Stomach smooth muscle (tissue), 2 donors: ENCODE results near the gene TTC13.
"Not testable (repeated sequence)": the region's sequence is repeated elsewhere in the genome, so short reads cannot be mapped to it uniquely, and the experiment has no call there.

Source experiments
- H3K27ac ChIP-seq: one replicate; pipeline ENCODE4 v1.7.0; 2013; ENCODE audit warnings: mild to moderate bottlenecking, low read length, inconsistent platforms
- H3K27me3 ChIP-seq, 2 donors: one replicate each; pipeline ENCODE4 v1.7.0; 2013; ENCODE audit warnings: low read length in 2 of 2; ENCODE audit not compliant: insufficient read depth in 2 of 2, control insufficient read depth in 1 of 2
- H3K36me3 ChIP-seq, 2 donors: one replicate each; pipeline ENCODE4 v1.7.0; 2013; ENCODE audit warnings: low read length in 2 of 2; ENCODE audit not compliant: control insufficient read depth in 2 of 2, insufficient read depth in 2 of 2
- H3K4me1 ChIP-seq: one replicate; pipeline ENCODE4 v1.7.0; 2013; ENCODE audit warnings: low read length; ENCODE audit not compliant: control insufficient read depth, insufficient read depth
- H3K4me3 ChIP-seq, 2 donors: one replicate each; pipeline ENCODE4 v1.7.0; 2013; ENCODE audit warnings: low read length in 2 of 2
- H3K9ac ChIP-seq, 2 donors: one replicate each; pipeline ENCODE4 v1.7.0; 2013; ENCODE audit warnings: low read length in 2 of 2, mild to moderate bottlenecking in 1 of 2
- H3K9me3 ChIP-seq, 2 donors: one replicate each; pipeline ENCODE4 v1.7.0; 2013; ENCODE audit warnings: low read length in 2 of 2; ENCODE audit not compliant: control insufficient read depth in 2 of 2
- donor health status: healthy.
- donor health status: Pancreatic carcinoma.

Gene TTC13

GRCh38 chr1:230987448-230987847, 8.8 kb upstream of the TTC13 start:
- no peak overlapping the region for H3K4me3 ChIP-seq
- no peaks in the 10 kb centered on the region for H3K4me1 ChIP-seq
- no peak overlapping the region for H3K27ac ChIP-seq
- peaks cover 9 to 15% of the 10 kb centered on the region in 2 donors for H3K36me3 ChIP-seq
- H3K9ac ChIP-seq, result no peak overlapping the region
- no peaks in the 10 kb centered on the region for H3K27me3 ChIP-seq
- H3K9me3 ChIP-seq, result no peaks in the 10 kb centered on the region

GRCh38 chr1:230986976-230987375, 8.3 kb upstream of the TTC13 start:
- no peak overlapping the region for H3K4me3 ChIP-seq
- no peak overlapping the region for H3K27ac ChIP-seq
- no peaks in the 10 kb centered on the region for H3K9me3 ChIP-seq
- peaks cover 4 to 10% of the 10 kb centered on the region in 2 donors for H3K36me3 ChIP-seq
- no peaks in the 10 kb centered on the region for H3K27me3 ChIP-seq
- H3K9ac ChIP-seq, result no peak overlapping the region
- H3K4me1 ChIP-seq, result no peaks in the 10 kb centered on the region

- Histone ChIP-seq H3K36me3 (peaks cover 4 to 5% of the 10 kb centered on the region in 2 donors), H3K27me3 (no peaks in the 10 kb centered on the region), H3K27ac (no peak overlapping the region), H3K4me3 (no peak overlapping the region), H3K9me3 (no peaks in the 10 kb centered on the region), H3K9ac (no peak overlapping the region), H3K4me1 (no peaks in the 10 kb centered on the region)
Measured at GRCh38 chr1:230985711-230986110, 7.0 kb upstream of the TTC13 start.

GRCh38 chr1:230984622-230985515, 6.2 kb upstream of the TTC13 start:
- not testable (repeated sequence) for H3K9ac ChIP-seq, H3K36me3 ChIP-seq, H3K9me3 ChIP-seq, H3K4me3 ChIP-seq, H3K27me3 ChIP-seq, H3K27ac ChIP-seq, H3K4me1 ChIP-seq

- H3K27ac ChIP-seq, result no peak overlapping the region
- no peaks in the 10 kb centered on the region for H3K27me3 ChIP-seq
- no peak overlapping the region for H3K4me3 ChIP-seq
- no peaks in the 10 kb centered on the region for H3K36me3 ChIP-seq
- H3K4me1 ChIP-seq, result no peaks in the 10 kb centered on the region
- no peaks in the 10 kb centered on the region for H3K9me3 ChIP-seq
- no peak overlapping the region for H3K9ac ChIP-seq
Measured at GRCh38 chr1:230983811-230984210, 5.2 kb upstream of the TTC13 start.

GRCh38 chr1:230982696-230983095, 4.0 kb upstream of the TTC13 start:
- Histone ChIP-seq H3K4me3 (no peak overlapping the region), H3K27ac (no peak overlapping the region), H3K4me1 (peaks cover 5% of the 10 kb centered on the region)

GRCh38 chr1:230979952-230980351, 1.3 kb upstream of the TTC13 start:
- H3K27ac ChIP-seq, result no peak overlapping the region
- no peak overlapping the region for H3K9ac ChIP-seq
- no peaks in the 10 kb centered on the region for H3K9me3 ChIP-seq
- H3K36me3 ChIP-seq, result peaks cover 3 to 4% of the 10 kb centered on the region in 2 donors
- H3K27me3 ChIP-seq, result no peaks in the 10 kb centered on the region
- peaks cover 6% of the 10 kb centered on the region for H3K4me1 ChIP-seq
- H3K4me3 ChIP-seq, result peak overlapping the region in 1 of 2 donors; percentile 97

More at GRCh38 chr1:230982696-230983095, 4.0 kb upstream of the TTC13 start:
- Histone ChIP-seq H3K36me3 (no peaks in the 10 kb centered on the region), H3K9me3 (no peaks in the 10 kb centered on the region), H3K9ac (no peak overlapping the region), H3K27me3 (no peaks in the 10 kb centered on the region)

GRCh38 chr1:230979389-230979716, 692 bp upstream of the TTC13 start:
- H3K9ac ChIP-seq, result peak overlapping the region; percentile 75 to 84
- peaks cover 6% of the 10 kb centered on the region for H3K4me1 ChIP-seq
- H3K36me3 ChIP-seq, result peaks cover 3 to 4% of the 10 kb centered on the region in 2 donors
- no peaks in the 10 kb centered on the region for H3K9me3 ChIP-seq
- no peaks in the 10 kb centered on the region for H3K27me3 ChIP-seq
- peak overlapping the region; percentile 50 for H3K27ac ChIP-seq
- peak overlapping the region; percentile 97 to 98 for H3K4me3 ChIP-seq

- peak overlapping the region; percentile 34 to 69 for H3K9ac ChIP-seq
- no peak overlapping the region for H3K27ac ChIP-seq
Measured at GRCh38 chr1:230977761-230978490, 735 bp downstream of the TTC13 start.

GRCh38 chr1:230976825-230977747, 1.6 kb downstream of the TTC13 start:
- H3K27ac ChIP-seq, result no peak overlapping the region
- H3K4me3 ChIP-seq, result peak overlapping the region; percentile 18 to 97
- peak overlapping the region in 1 of 2 donors; percentile 34 for H3K9ac ChIP-seq

More at GRCh38 chr1:230977761-230978490, 735 bp downstream of the TTC13 start:
- H3K9me3 ChIP-seq, result no peaks in the 10 kb centered on the region
- H3K4me3 ChIP-seq, result peak overlapping the region; percentile 18 to 97
- peaks cover 6% of the 10 kb centered on the region for H3K4me1 ChIP-seq
- H3K27me3 ChIP-seq, result no peaks in the 10 kb centered on the region
- peaks cover 3 to 4% of the 10 kb centered on the region in 2 donors for H3K36me3 ChIP-seq

More at GRCh38 chr1:230976825-230977747, 1.6 kb downstream of the TTC13 start:
- Histone ChIP-seq H3K36me3 (peaks cover 3 to 4% of the 10 kb centered on the region in 2 donors), H3K4me1 (peaks cover 6% of the 10 kb centered on the region), H3K9me3 (no peaks in the 10 kb centered on the region), H3K27me3 (no peaks in the 10 kb centered on the region)
